ENCODE results near the gene XAGE3. TPM values are rescaled to one million over a fixed set of nuclear protein-coding genes. Genes with fewer than 3 reads are reported as not detected.

Gene XAGE3
- total RNA-seq, 1 donor from 2014 or later: not detected

DNA sequence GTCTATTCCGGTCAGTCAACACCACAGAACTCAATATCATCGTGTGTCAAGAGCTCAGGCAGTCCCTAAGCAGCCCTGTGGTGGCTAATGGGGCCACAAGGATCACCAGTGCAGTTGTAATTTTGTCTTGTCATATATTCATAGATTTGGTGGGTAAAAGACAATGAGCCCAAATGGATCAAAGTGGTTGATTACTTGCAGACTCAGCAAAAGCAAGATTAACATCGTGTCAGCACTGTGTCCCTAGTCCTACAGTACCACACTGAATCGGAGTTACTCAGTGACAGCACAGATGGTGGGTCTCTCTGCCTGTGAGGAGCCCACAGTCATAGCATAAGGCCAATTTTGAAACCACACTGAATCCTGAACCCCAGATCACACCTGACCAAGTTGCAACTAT, 48.1 kb downstream of the XAGE3 start:
- DNase-seq (ENCODE audit: low read depth, low spot score): no peak

More for the DNA sequence above, 48.1 kb downstream of the XAGE3 start:
- peaks cover 33% of the 10 kb centered on the region for H3K27me3 Mint-ChIP-seq (ENCODE audit: low read depth)
- H3K36me3 Mint-ChIP-seq (ENCODE audit: low read depth): no peaks in the 10 kb centered on the region
- TF ChIP-seq, protein P1, sequence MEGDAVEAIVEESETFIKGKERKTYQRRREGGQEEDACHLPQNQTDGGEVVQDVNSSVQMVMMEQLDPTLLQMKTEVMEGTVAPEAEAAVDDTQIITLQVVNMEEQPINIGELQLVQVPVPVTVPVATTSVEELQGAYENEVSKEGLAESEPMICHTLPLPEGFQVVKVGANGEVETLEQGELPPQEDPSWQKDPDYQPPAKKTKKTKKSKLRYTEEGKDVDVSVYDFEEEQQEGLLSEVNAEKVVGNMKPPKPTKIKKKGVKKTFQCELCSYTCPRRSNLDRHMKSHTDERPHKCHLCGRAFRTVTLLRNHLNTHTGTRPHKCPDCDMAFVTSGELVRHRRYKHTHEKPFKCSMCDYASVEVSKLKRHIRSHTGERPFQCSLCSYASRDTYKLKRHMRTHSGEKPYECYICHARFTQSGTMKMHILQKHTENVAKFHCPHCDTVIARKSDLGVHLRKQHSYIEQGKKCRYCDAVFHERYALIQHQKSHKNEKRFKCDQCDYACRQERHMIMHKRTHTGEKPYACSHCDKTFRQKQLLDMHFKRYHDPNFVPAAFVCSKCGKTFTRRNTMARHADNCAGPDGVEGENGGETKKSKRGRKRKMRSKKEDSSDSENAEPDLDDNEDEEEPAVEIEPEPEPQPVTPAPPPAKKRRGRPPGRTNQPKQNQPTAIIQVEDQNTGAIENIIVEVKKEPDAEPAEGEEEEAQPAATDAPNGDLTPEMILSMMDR (conservative IDR thresholded peaks at IDR 0.05): no peak
- H3K9me3 Mint-ChIP-seq: peaks cover 2% of the 10 kb centered on the region
- H3K4me1 Mint-ChIP-seq: no peaks in the 10 kb centered on the region
- no peak overlapping the region for H3K4me3 Mint-ChIP-seq
- no peak overlapping the region for H3K27ac Mint-ChIP-seq (ENCODE audit: unreplicated experiment)

Other genes starting within 250 kb of the XAGE3 start
- gene SSX7, start 213.2 kb downstream of the XAGE3 start, total RNA-seq: not detected in 2 replicates
- gene SSX2, start 160.9 kb downstream of the XAGE3 start, total RNA-seq: not detected in 2 replicates
- gene SSX2B, start 116.8 kb downstream of the XAGE3 start, total RNA-seq: not detected in 2 replicates
- not detected in 2 replicates for gene SPANXN5, start 70.7 kb downstream of the XAGE3 start, total RNA-seq
- gene XAGE5, start 56.8 kb downstream of the XAGE3 start, total RNA-seq: not detected in 2 replicates
- 13.7 and 16.2 TPM in 2 replicates for gene FAM156B, start 29.2 kb upstream of the XAGE3 start, total RNA-seq
- 21.7 and 24.6 TPM in 2 replicates for gene FAM156A, start 90.4 kb upstream of the XAGE3 start, total RNA-seq
- gene GPR173, start 180.7 kb upstream of the XAGE3 start, total RNA-seq: 11.8 and 13.0 TPM in 2 replicates
- gene TSPYL2, start 214.3 kb upstream of the XAGE3 start, total RNA-seq: 17.6 and 17.9 TPM in 2 replicates
- 10.1 and 11.6 TPM in 2 replicates for gene KANTR, start 226.1 kb upstream of the XAGE3 start, total RNA-seq

Measured in neural crest cell (in vitro differentiated cells).